Stimulated activated CD8-positive, alpha-beta memory T cell treated with anti-CD3 and anti-CD28 coated beads, Interleukin-7, amount 100 ng/mL, for 1 hour (primary cell): ENCODE data around the gene CSF3R.

Experiments
- DNase-seq, 2 donors: peaks; one replicate each; pipeline ENCODE4 v3.0.0-alpha.2; 2020; ENCODE audit warnings: low read depth in 2 of 2

CSF3R gene

GRCh38 chr1:36458910-36459309 is 23.8 kb downstream of the CSF3R start:
- no peak for DNase-seq

- DNase-seq, result no peak
Measured at GRCh38 chr1:36457691-36458090, 25.0 kb downstream of the CSF3R start.

GRCh38 chr1:36456391-36456928 is 26.3 kb downstream of the CSF3R start:
- no peak for DNase-seq

- no peak for DNase-seq
Measured at GRCh38 chr1:36455386-36455785, 27.3 kb downstream of the CSF3R start.

- DNase-seq, result no peak
Measured at GRCh38 chr1:36453600-36454388, 28.9 kb downstream of the CSF3R start.

GRCh38 chr1:36453051-36453450 is 29.7 kb downstream of the CSF3R start:
- DNase-seq, result no peak

GRCh38 chr1:36450919-36451305 is 31.8 kb downstream of the CSF3R start:
- DNase-seq, result no peak

- peak; percentile 69 for DNase-seq
Measured at GRCh38 chr1:36450270-36450918, 32.3 kb downstream of the CSF3R start, which contains the start of gene OSCP1. Gene OSCP1, minus strand, starts transcription at chr1:36450451. Its CDS starts 82 bp downstream, at chr1:36450369.

GRCh38 chr1:36448530-36449056 is 34.1 kb downstream of the CSF3R start:
- DNase-seq, result no peak

GRCh38 chr1:36447450-36447849 is 35.3 kb downstream of the CSF3R start:
- DNase-seq, result no peak

GRCh38 chr1:36446746-36447145 is 36.0 kb downstream of the CSF3R start:
- DNase-seq, result no peak

GRCh38 chr1:36446271-36446670 is 36.4 kb downstream of the CSF3R start:
- DNase-seq, result no peak

GRCh38 chr1:36443297-36443696 is 39.4 kb downstream of the CSF3R start:
- DNase-seq, result no peak

- DNase-seq, result no peak
Measured at GRCh38 chr1:36442337-36442736, 40.4 kb downstream of the CSF3R start.

GRCh38 chr1:36440646-36441045 is 42.1 kb downstream of the CSF3R start:
- no peak for DNase-seq

GRCh38 chr1:36440044-36440443 is 42.7 kb downstream of the CSF3R start:
- no peak for DNase-seq

- DNase-seq, result no peak
Measured at GRCh38 chr1:36438715-36439114, 44.0 kb downstream of the CSF3R start.

GRCh38 chr1:36436821-36437220 is 45.9 kb downstream of the CSF3R start:
- DNase-seq, result no peak

GRCh38 chr1:36433102-36433501 is 49.6 kb downstream of the CSF3R start:
- DNase-seq, result no peak

GRCh38 chr1:36432616-36433015 is 50.1 kb downstream of the CSF3R start:
- no peak for DNase-seq

GRCh38 chr1:36425791-36426190 is 56.9 kb downstream of the CSF3R start:
- DNase-seq, result no peak

- DNase-seq, result no peak
Measured at GRCh38 chr1:36421649-36422048, 61.1 kb downstream of the CSF3R start.

GRCh38 chr1:36420836-36421317 is 61.8 kb downstream of the CSF3R start:
- DNase-seq, result peak; percentile 80 to 92
